Measurements from ENCODE around the gene PCGF1. TPM values are rescaled to one million over a fixed set of nuclear protein-coding genes. Genes with fewer than 3 reads are reported as not detected.

The PCGF1 gene
- total RNA-seq, 1 experiment from 2014 or later = 28.1 TPM

DNA sequence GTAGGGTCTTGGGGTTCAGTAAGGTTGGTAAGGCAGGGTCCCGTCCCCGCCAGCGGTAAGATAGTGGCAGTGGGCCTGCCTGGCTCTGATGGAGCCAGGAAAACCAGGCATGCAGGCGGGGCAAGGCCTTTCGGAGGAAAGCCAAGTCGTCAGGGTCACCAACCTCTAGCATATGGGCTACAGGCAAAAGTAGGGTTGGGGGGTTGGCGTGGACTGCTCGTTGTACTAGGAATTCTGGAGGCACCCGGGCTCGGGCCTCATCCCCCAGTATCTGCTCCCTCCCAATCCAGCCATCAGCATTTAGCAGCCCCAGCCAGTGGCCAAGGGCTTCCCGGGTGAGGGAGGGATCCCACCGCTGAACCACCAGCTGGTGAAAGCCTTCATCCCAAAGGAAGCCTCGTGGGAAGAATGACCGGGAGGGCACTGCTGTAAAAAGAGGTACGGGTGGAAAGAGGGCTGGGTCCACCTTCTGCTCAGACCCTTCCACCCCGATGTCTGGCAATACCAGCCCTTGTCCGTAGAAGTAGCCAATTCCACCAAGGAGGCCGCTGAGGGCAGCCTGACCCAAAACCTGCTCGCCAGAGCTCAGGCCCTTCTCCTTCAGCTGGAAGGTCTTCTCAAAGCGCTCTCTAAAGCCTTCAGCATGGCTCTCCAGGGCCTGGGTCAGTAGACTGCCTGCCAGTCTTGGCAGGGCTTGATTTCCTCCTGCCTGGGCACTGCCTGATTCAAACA is 45.3 kb downstream of the PCGF1 start:
- Histone ChIP-seq H3K27me3 (ENCODE audit: insufficient read depth, low read length) (no peaks in the 10 kb centered on the region), H2BK12ac (ENCODE audit: insufficient read length, low read depth, low read length) (no peak overlapping the region), H4K20me1 (ENCODE audit: control insufficient read depth, insufficient read depth, insufficient read length) (peaks cover 2% of the 10 kb centered on the region), H3K4ac (ENCODE audit: low read depth, low read length) (no peak overlapping the region), H3K23ac (ENCODE audit: insufficient read length, low read depth, low read length) (no peak overlapping the region), H3K27ac (ENCODE audit: insufficient read length, low read depth, low read length) (no peak overlapping the region), H3K23me2 (ENCODE audit: insufficient read length, low read depth, low read length, poor library complexity, severe bottlenecking) (peaks cover 8% of the 10 kb centered on the region), H4K8ac (replicated peaks; ENCODE audit: insufficient read length, low read depth, low read length) (no peak overlapping the region), H3K79me2 (ENCODE audit: insufficient read depth, low read length) (no peaks in the 10 kb centered on the region; the same call in 1 of the 2 replicates), H2AK5ac (ENCODE audit: insufficient read length, low read length) (no peak overlapping the region), H2AFZ (ENCODE audit: low read length) (no peak overlapping the region), H2BK5ac (ENCODE audit: insufficient read length, low read length) (no peak overlapping the region), H3T11ph (ENCODE audit: low read length) (no peak overlapping the region), H2BK20ac (ENCODE audit: low read depth, low read length, poor library complexity, severe bottlenecking) (no peak overlapping the region), H3K79me1 (ENCODE audit: insufficient read depth, low read depth, low read length, poor library complexity, severe bottlenecking) (peaks cover 4% of the 10 kb centered on the region), H2BK120ac (ENCODE audit: low read depth, low read length, poor library complexity, severe bottlenecking) (no peak overlapping the region), H4K5ac (ENCODE audit: insufficient read length, low read depth, low read length) (no peak overlapping the region), H3K14ac (ENCODE audit: insufficient read depth, low read length) (no peak overlapping the region; the same call in 1 of the 2 replicates), H3K9me3 (ENCODE audit: control insufficient read depth, low read depth, low read length) (no peaks in the 10 kb centered on the region), H3K4me2 (ENCODE audit: insufficient read depth, insufficient read length, low read length) (no peak overlapping the region), H4K91ac (ENCODE audit: insufficient read length, low read depth, low read length) (no peak overlapping the region), H3K56ac (ENCODE audit: insufficient read length, low read depth, low read length) (no peak overlapping the region), H3K18ac (ENCODE audit: insufficient read length, low read depth, low read length) (no peak overlapping the region), H3K9ac (ENCODE audit: extremely low read depth, insufficient read length, low read length) (no peak overlapping the region), H2BK15ac (ENCODE audit: low read depth, low read length) (no peak overlapping the region), H3K4me1 (ENCODE audit: insufficient read depth, low read length) (peaks cover 2% of the 10 kb centered on the region; the same call in 1 of the 2 replicates)
- no peak for TF ChIP-seq CTCF (conservative IDR thresholded peaks at IDR 0.05)
- Mint-ChIP-seq H3K4me3 (no peak overlapping the region), H3K27ac (no peak overlapping the region), H3K27me3 (ENCODE audit: low read depth) (no peaks in the 10 kb centered on the region), H3K4me1 (peaks cover 12 to 18% of the 10 kb centered on the region in 2 experiments), H3K36me3 (ENCODE audit: insufficient read depth in 1 of 3, low read depth in 3 of 3) (peaks cover 10 to 29% (median 24%) of the 10 kb centered on the region in 3 experiments; a peak in 6 of 7 replicates), H3K9me3 (no peaks in the 10 kb centered on the region)
- no CpG with 5 or more reads among the region's 20 CpGs for WGBS (ENCODE audit: extremely low coverage, insufficient read length, low lambda C conversion rate)
- no peak for DNase-seq

Data from H9 (cell line).